C4-2B (cell line): Measurements from ENCODE around the gene KIAA0232.

Source experiments
- ZFX ChIP-seq: fragments of 450-650 bp; IDR thresholded peaks from 2 replicates; pipeline ENCODE4 v1.6.1; 2017
- TF ChIP-seq, protein P1 (sequence below): fragments of 450-650 bp; conservative IDR thresholded peaks from 2 replicates; pipeline ENCODE4 v1.5.1; 2017; ENCODE audit warnings: mild to moderate bottlenecking

DNA sequence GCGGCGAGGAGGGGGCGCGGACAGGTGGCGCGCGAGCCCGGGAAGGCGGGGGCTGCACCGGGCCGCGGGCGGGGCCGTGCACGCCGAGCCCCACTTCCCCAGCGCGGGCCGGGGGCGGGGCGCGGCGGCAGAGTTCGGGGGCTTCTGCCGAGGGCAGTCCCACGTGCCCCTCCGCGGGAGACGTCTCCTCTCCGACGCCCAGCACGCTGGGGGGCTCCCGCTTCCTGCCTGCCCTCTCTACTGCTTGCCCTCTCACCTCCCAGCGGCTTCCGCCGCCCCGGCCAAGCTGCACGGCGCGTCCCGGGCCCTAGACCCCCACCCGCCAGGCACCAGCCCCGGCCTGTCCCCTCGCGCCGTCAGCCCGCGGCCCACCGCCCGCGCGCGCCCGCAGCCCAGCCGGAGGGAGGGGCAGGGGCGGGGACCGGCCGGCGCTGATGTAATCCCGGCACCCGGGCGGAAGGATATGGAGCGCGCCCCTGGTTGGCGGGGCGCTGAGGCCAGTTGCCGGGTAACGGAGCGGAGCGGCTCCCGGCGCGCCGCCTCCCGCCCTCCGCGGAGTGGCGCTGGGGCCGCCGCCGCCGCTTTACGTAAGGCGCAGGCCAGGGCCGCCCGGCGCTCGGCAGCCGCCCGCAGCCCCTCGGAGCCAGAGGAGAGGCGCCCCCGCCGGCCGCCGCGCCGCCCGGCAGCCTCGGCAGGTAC lies at the start of gene KIAA0232:
- TF ChIP-seq, protein P1, sequence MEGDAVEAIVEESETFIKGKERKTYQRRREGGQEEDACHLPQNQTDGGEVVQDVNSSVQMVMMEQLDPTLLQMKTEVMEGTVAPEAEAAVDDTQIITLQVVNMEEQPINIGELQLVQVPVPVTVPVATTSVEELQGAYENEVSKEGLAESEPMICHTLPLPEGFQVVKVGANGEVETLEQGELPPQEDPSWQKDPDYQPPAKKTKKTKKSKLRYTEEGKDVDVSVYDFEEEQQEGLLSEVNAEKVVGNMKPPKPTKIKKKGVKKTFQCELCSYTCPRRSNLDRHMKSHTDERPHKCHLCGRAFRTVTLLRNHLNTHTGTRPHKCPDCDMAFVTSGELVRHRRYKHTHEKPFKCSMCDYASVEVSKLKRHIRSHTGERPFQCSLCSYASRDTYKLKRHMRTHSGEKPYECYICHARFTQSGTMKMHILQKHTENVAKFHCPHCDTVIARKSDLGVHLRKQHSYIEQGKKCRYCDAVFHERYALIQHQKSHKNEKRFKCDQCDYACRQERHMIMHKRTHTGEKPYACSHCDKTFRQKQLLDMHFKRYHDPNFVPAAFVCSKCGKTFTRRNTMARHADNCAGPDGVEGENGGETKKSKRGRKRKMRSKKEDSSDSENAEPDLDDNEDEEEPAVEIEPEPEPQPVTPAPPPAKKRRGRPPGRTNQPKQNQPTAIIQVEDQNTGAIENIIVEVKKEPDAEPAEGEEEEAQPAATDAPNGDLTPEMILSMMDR = no peak; the same call in 1 of the 2 replicates
- no peak for TF ChIP-seq ZFX
